ENCODE measurements around the gene MRPS2. TPM values are rescaled to one million over a fixed set of nuclear protein-coding genes. Genes with fewer than 3 reads are reported as not detected.
A peak's percentile ranks its signal among the peaks of the same experiment; 100 is the strongest.

Gene MRPS2
- total and polyA plus RNA-seq, 3 experiments from 2014 or later = 50.9 to 71.0 (median 66.7) TPM

DNA sequence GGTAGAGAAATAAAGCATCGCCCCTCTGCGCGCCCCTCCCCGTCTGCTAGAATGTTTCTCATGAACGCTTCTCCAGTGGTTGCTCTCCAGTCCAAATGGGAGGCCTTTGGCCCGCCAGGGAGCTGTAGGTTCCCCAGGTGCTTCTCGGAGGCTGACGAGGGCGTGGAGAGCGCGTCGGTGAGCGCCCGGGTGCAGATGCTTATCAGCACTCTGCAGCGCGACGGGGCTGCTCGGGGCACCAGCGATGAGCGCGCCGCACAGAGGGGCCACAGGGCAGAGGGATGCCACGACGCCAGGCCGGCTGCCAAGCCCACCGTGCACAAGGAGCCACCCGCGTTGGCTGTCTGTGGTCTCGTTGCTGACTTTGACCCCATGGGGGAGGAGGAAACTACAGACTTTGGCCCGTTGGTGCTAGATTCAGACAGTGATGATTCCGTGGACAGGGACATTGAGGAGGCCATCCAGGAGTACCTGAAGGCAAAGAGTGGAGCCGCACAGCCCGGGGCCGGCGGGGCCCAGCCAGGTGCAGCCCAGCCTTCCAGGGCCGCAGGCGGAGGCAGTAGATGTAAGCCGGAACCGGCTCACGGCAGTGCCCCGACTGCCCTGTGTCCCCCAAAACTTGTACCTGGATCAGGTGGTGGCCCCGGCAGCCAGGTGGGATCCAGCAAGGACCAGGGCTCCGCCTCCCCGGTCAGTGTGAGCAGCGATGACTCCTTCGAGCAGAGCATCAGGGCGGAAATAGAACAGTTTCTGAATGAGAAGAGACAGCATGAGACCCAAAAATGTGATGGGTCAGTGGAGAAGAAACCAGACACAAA is 15.8 kb upstream of the MRPS2 start:
- H3K27me3 ChIP-seq (ENCODE audit: insufficient read depth, low read length, poor library complexity, severe bottlenecking) = peaks cover 13% of the 10 kb centered on the region

GRCh38 chr9:135485385-135485784 is 15.1 kb upstream of the MRPS2 start:
- Histone ChIP-seq H3K27me3 (ENCODE audit: insufficient read depth, low read length, poor library complexity, severe bottlenecking) (peaks cover 13% of the 10 kb centered on the region), H3K9me3 (ENCODE audit: low read length) (no peaks in the 10 kb centered on the region), H3K4me1 (ENCODE audit: insufficient read depth, low read length) (peaks cover 12% of the 10 kb centered on the region), H3K4me3 (ENCODE audit: low read length) (no peak overlapping the region), H3K36me3 (ENCODE audit: insufficient read depth, low read length) (no peaks in the 10 kb centered on the region), H3K27ac (ENCODE audit: low read depth, low read length) (no peak overlapping the region)
- peak in 1 of 5 donors; percentile 26 for DNase-seq
- Mint-ChIP-seq H3K27ac (no peak overlapping the region), H3K9me3 (peaks cover 0 to 2% (median 0%) of the 10 kb centered on the region in 5 donors), H3K27me3 (peaks cover 24 to 30% of the 10 kb centered on the region in 2 donors), H3K36me3 (no peaks in the 10 kb centered on the region), H3K4me1 (peaks cover 0 to 11% (median 0%) of the 10 kb centered on the region in 3 donors), H3K4me3 (no peak overlapping the region)
- CTCF ChIA-PET = no interaction called here
- POLR2A ChIA-PET = no interaction called here

More for the DNA sequence above, 15.8 kb upstream of the MRPS2 start:
- Histone ChIP-seq H3K36me3 (ENCODE audit: insufficient read depth, low read length) (no peaks in the 10 kb centered on the region), H3K27ac (ENCODE audit: low read depth, low read length) (no peak overlapping the region), H3K9me3 (ENCODE audit: low read length) (no peaks in the 10 kb centered on the region), H3K4me1 (ENCODE audit: insufficient read depth, low read length) (peaks cover 13% of the 10 kb centered on the region), H3K4me3 (ENCODE audit: low read length) (no peak overlapping the region)
- Mint-ChIP-seq H3K27ac (no peak overlapping the region), H3K4me3 (no peak overlapping the region), H3K27me3 (peaks cover 24 to 30% of the 10 kb centered on the region in 2 donors), H3K9me3 (peaks cover 0 to 2% (median 0%) of the 10 kb centered on the region in 5 donors), H3K4me1 (peaks cover 0 to 12% (median 0%) of the 10 kb centered on the region in 3 donors), H3K36me3 (no peaks in the 10 kb centered on the region)
- DNase-seq = peak in 1 of 5 donors; percentile 36
- CTCF ChIA-PET = no interaction called here
- POLR2A ChIA-PET = no interaction called here

GRCh38 chr9:135485832-135486231 is 14.7 kb upstream of the MRPS2 start:
- ChIA-PET POLR2A (no interaction called here), CTCF (no interaction called here)
- no peak overlapping the region for H3K4me3 Mint-ChIP-seq

GRCh38 chr9:135486267-135487065 is 14.0 kb upstream of the MRPS2 start:
- peaks cover 0 to 5% (median 0%) of the 10 kb centered on the region in 3 donors for H3K4me1 Mint-ChIP-seq
- H3K9me3 ChIP-seq (ENCODE audit: low read length) = no peaks in the 10 kb centered on the region
- H3K4me3 ChIP-seq (ENCODE audit: low read length) = no peak overlapping the region
- peak in 1 of 5 donors; percentile 32 for DNase-seq
- no peaks in the 10 kb centered on the region for H3K36me3 Mint-ChIP-seq
- peaks cover 0 to 2% (median 0%) of the 10 kb centered on the region in 5 donors for H3K9me3 Mint-ChIP-seq
- no peaks in the 10 kb centered on the region for H3K36me3 ChIP-seq (ENCODE audit: insufficient read depth, low read length)
- POLR2A ChIA-PET = no interaction called here
- no peak overlapping the region for H3K27ac ChIP-seq (ENCODE audit: low read depth, low read length)
- peaks cover 3% of the 10 kb centered on the region for H3K4me1 ChIP-seq (ENCODE audit: insufficient read depth, low read length)
- H3K27me3 Mint-ChIP-seq = peaks cover 13 to 28% of the 10 kb centered on the region in 2 donors
- H3K4me3 Mint-ChIP-seq = no peak overlapping the region
- CTCF ChIA-PET = no interaction called here
- no peak overlapping the region for H3K27ac Mint-ChIP-seq
- H3K27me3 ChIP-seq (ENCODE audit: insufficient read depth, low read length, poor library complexity, severe bottlenecking) = peaks cover 5% of the 10 kb centered on the region

More at GRCh38 chr9:135485832-135486231, 14.7 kb upstream of the MRPS2 start:
- Histone ChIP-seq H3K4me1 (ENCODE audit: insufficient read depth, low read length) (peaks cover 7% of the 10 kb centered on the region), H3K4me3 (ENCODE audit: low read length) (no peak overlapping the region), H3K36me3 (ENCODE audit: insufficient read depth, low read length) (no peaks in the 10 kb centered on the region), H3K27ac (ENCODE audit: low read depth, low read length) (no peak overlapping the region), H3K27me3 (ENCODE audit: insufficient read depth, low read length, poor library complexity, severe bottlenecking) (peaks cover 9% of the 10 kb centered on the region), H3K9me3 (ENCODE audit: low read length) (no peaks in the 10 kb centered on the region)
- Mint-ChIP-seq H3K27me3 (peaks cover 20 to 27% of the 10 kb centered on the region in 2 donors), H3K27ac (no peak overlapping the region), H3K4me1 (peaks cover 0 to 7% (median 0%) of the 10 kb centered on the region in 3 donors), H3K36me3 (no peaks in the 10 kb centered on the region), H3K9me3 (peaks cover 0 to 2% (median 0%) of the 10 kb centered on the region in 5 donors)
- peak in 1 of 5 donors; percentile 40 for DNase-seq

DNA sequence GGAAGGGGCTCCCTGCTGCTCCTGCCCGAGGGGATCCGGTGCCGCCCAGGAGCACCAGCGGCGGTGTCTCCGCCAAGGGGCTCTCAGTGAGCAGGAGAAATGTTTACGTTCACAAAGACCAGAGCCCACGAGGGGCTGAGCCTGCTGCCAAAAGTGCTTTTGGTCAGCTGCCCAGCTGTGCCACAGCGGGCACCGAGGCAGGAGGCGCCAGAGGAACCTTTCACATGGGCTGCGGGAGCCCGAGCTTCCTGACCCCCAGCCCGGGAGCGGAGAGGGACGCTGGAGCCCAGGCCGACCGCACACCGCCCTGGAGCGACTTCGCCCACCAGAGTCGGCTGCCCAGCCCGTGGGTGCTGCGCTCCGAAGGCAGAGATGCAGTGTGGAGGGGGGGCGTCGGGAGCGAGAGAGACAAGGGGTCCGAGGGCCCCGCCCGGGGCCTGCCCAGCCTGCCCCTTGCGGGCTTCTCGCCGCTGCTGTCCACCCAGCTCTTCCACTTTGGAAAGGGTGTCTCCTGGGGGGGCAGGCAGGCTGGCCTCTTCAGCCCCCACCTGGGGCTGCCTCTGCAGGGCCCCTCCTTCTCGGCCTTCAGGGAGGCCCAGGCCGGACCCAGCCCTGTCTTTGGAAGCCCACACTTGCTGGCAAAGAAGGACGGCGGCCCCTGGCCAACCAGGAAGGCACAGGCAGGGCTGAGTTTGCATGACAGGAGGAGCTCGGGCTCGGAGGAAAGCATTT is 13.0 kb upstream of the MRPS2 start:
- Mint-ChIP-seq H3K4me3 (no peak overlapping the region), H3K9me3 (peaks cover 0 to 2% (median 0%) of the 10 kb centered on the region in 5 donors)
- CTCF ChIA-PET = no interaction called here

GRCh38 chr9:135488013-135488330 is 12.5 kb upstream of the MRPS2 start:
- Histone ChIP-seq H3K4me1 (ENCODE audit: insufficient read depth, low read length) (no peaks in the 10 kb centered on the region), H3K4me3 (ENCODE audit: low read length) (no peak overlapping the region), H3K27me3 (ENCODE audit: insufficient read depth, low read length, poor library complexity, severe bottlenecking) (no peaks in the 10 kb centered on the region), H3K36me3 (ENCODE audit: insufficient read depth, low read length) (no peaks in the 10 kb centered on the region), H3K27ac (ENCODE audit: low read depth, low read length) (no peak overlapping the region), H3K9me3 (ENCODE audit: low read length) (no peaks in the 10 kb centered on the region)
- no peaks in the 10 kb centered on the region for H3K4me1 Mint-ChIP-seq
- DNase-seq = no peak
- no peaks in the 10 kb centered on the region for H3K36me3 Mint-ChIP-seq
- POLR2A ChIA-PET = no interaction called here
- H3K4me3 Mint-ChIP-seq = no peak overlapping the region
- H3K9me3 Mint-ChIP-seq = peaks cover 0 to 2% (median 0%) of the 10 kb centered on the region in 5 donors
- H3K27me3 Mint-ChIP-seq = peaks cover 4 to 24% of the 10 kb centered on the region in 2 donors
- H3K27ac Mint-ChIP-seq = no peak overlapping the region
- CTCF ChIA-PET = no interaction called here

More for the DNA sequence above, 13.0 kb upstream of the MRPS2 start:
- no peaks in the 10 kb centered on the region for H3K9me3 ChIP-seq (ENCODE audit: low read length)
- POLR2A ChIA-PET = no interaction called here
- Mint-ChIP-seq H3K27me3 (peaks cover 4 to 25% of the 10 kb centered on the region in 2 donors), H3K27ac (no peak overlapping the region), H3K36me3 (no peaks in the 10 kb centered on the region), H3K4me1 (no peaks in the 10 kb centered on the region)
- H3K27me3 ChIP-seq (ENCODE audit: insufficient read depth, low read length, poor library complexity, severe bottlenecking) = no peaks in the 10 kb centered on the region
- H3K27ac ChIP-seq (ENCODE audit: low read depth, low read length) = no peak overlapping the region
- H3K4me3 ChIP-seq (ENCODE audit: low read length) = no peak overlapping the region
- no peaks in the 10 kb centered on the region for H3K36me3 ChIP-seq (ENCODE audit: insufficient read depth, low read length)
- peak in 1 of 5 donors; percentile 42 for DNase-seq
- H3K4me1 ChIP-seq (ENCODE audit: insufficient read depth, low read length) = no peaks in the 10 kb centered on the region

GRCh38 chr9:135488527-135488926 is 12.0 kb upstream of the MRPS2 start:
- ChIA-PET CTCF (no interaction called here), POLR2A (no interaction called here)
- no peak overlapping the region for H3K27ac ChIP-seq (ENCODE audit: low read depth, low read length)
- no peak overlapping the region for H3K4me3 Mint-ChIP-seq
- H3K36me3 ChIP-seq (ENCODE audit: insufficient read depth, low read length) = no peaks in the 10 kb centered on the region
- H3K4me1 Mint-ChIP-seq = no peaks in the 10 kb centered on the region
- no peaks in the 10 kb centered on the region for H3K9me3 ChIP-seq (ENCODE audit: low read length)
- no peaks in the 10 kb centered on the region for H3K27me3 ChIP-seq (ENCODE audit: insufficient read depth, low read length, poor library complexity, severe bottlenecking)
- H3K27ac Mint-ChIP-seq = no peak overlapping the region
- no peaks in the 10 kb centered on the region for H3K36me3 Mint-ChIP-seq
- no peaks in the 10 kb centered on the region for H3K4me1 ChIP-seq (ENCODE audit: insufficient read depth, low read length)
- no peak overlapping the region for H3K4me3 ChIP-seq (ENCODE audit: low read length)
- H3K9me3 Mint-ChIP-seq = peaks cover 0 to 2% (median 0%) of the 10 kb centered on the region in 5 donors
- DNase-seq = peak in 1 of 5 donors; percentile 4
- H3K27me3 Mint-ChIP-seq = peaks cover 4 to 24% of the 10 kb centered on the region in 2 donors
